H9 (cell line): ENCODE data around the gene LRRC58. TPM values are rescaled to one million over a fixed set of nuclear protein-coding genes. Genes with fewer than 3 reads are reported as not detected.

Experiments
- DNase-seq: peaks from one replicate; pipeline ENCODE4 v3.0.0-alpha.2; 2017
- H2AFZ ChIP-seq: one replicate; pipeline ENCODE4 v1.6.1; 2013; ENCODE audit warnings: mild to moderate bottlenecking, low read length, control low read depth, moderate library complexity
- H2AK5ac ChIP-seq: 2 replicates; pipeline ENCODE4 v1.6.1; 2013; ENCODE audit warnings: low read length, control low read depth, mixed read lengths; ENCODE audit not compliant: insufficient read length
- H2BK120ac ChIP-seq: one replicate; pipeline ENCODE4 v1.6.1; 2013; ENCODE audit warnings: low read depth, mild to moderate bottlenecking, low read length, control low read depth, inconsistent platforms; ENCODE audit not compliant: poor library complexity, severe bottlenecking
- H2BK12ac ChIP-seq: 2 replicates; pipeline ENCODE4 v1.6.1; 2013; ENCODE audit warnings: low read length, control low read depth, mixed read lengths, low read depth; ENCODE audit not compliant: insufficient read length
- H2BK15ac ChIP-seq: 2 replicates; pipeline ENCODE4 v1.6.1; 2013; ENCODE audit warnings: low read depth, low read length, control low read depth
- H2BK20ac ChIP-seq: one replicate; pipeline ENCODE4 v1.6.1; 2013; ENCODE audit warnings: low read depth, mild to moderate bottlenecking, low read length, control low read depth, inconsistent platforms; ENCODE audit not compliant: poor library complexity, severe bottlenecking
- H2BK5ac ChIP-seq: 2 replicates; pipeline ENCODE4 v1.6.1; 2013; ENCODE audit warnings: low read length, control low read depth, mixed read lengths; ENCODE audit not compliant: insufficient read length
- H3K14ac ChIP-seq: 2 replicates; pipeline ENCODE4 v1.6.1; 2013; ENCODE audit warnings: low read length, control low read depth; ENCODE audit not compliant: insufficient read depth
- H3K18ac ChIP-seq: 2 replicates; pipeline ENCODE4 v1.6.1; 2013; ENCODE audit warnings: low read depth, mild to moderate bottlenecking, mixed read lengths, low read length, control low read depth; ENCODE audit not compliant: insufficient read length
- H3K23ac ChIP-seq: 2 replicates; pipeline ENCODE4 v1.6.1; 2013; ENCODE audit warnings: low read length, control low read depth, mixed read lengths, low read depth; ENCODE audit not compliant: insufficient read length
- H3K23me2 ChIP-seq: 2 replicates; pipeline ENCODE4 v1.6.1; 2013; ENCODE audit warnings: low read depth, mild to moderate bottlenecking, mixed read lengths, low read length, control low read depth; ENCODE audit not compliant: insufficient read length, poor library complexity, severe bottlenecking
- H3K27ac ChIP-seq: 2 replicates; pipeline ENCODE4 v1.5.1; 2013; ENCODE audit warnings: low read length, control low read depth, mixed read lengths, low read depth; ENCODE audit not compliant: insufficient read length
- H3K27me3 ChIP-seq: 2 replicates; pipeline ENCODE4 v1.6.1; 2013; ENCODE audit warnings: low read length, control low read depth, inconsistent platforms; ENCODE audit not compliant: insufficient read depth
- H3K4ac ChIP-seq: 2 replicates; pipeline ENCODE4 v1.6.1; 2013; ENCODE audit warnings: low read depth, mild to moderate bottlenecking, control low read depth, inconsistent platforms, low read length, moderate library complexity
- H3K4me1 ChIP-seq: 2 replicates; pipeline ENCODE4 v1.6.1; 2013; ENCODE audit warnings: low read length, control low read depth, inconsistent platforms; ENCODE audit not compliant: insufficient read depth
- H3K4me2 ChIP-seq: 2 replicates; pipeline ENCODE4 v1.6.1; 2013; ENCODE audit warnings: low read length, control low read depth, mixed read lengths; ENCODE audit not compliant: insufficient read length, insufficient read depth
- H3K56ac ChIP-seq: 2 replicates; pipeline ENCODE4 v1.6.1; 2013; ENCODE audit warnings: low read depth, mild to moderate bottlenecking, mixed read lengths, low read length, control low read depth; ENCODE audit not compliant: insufficient read length
- H3K79me1 ChIP-seq: 2 replicates; pipeline ENCODE4 v1.6.1; 2013; ENCODE audit warnings: low read depth, mild to moderate bottlenecking, moderate library complexity, low read length, control low read depth, inconsistent platforms; ENCODE audit not compliant: insufficient read depth, poor library complexity, severe bottlenecking
- H3K79me2 ChIP-seq: 2 replicates; pipeline ENCODE4 v1.6.1; 2013; ENCODE audit warnings: low read length, control low read depth, inconsistent platforms; ENCODE audit not compliant: insufficient read depth
- H3K9ac ChIP-seq: 2 replicates; pipeline ENCODE4 v1.6.1; 2013; ENCODE audit warnings: low read length, control low read depth, mixed read lengths; ENCODE audit not compliant: insufficient read length; ENCODE audit errors: extremely low read depth
- H3K9me3 ChIP-seq: one replicate; pipeline ENCODE4 v1.6.1; 2013; ENCODE audit warnings: low read depth, low read length, inconsistent platforms; ENCODE audit not compliant: control insufficient read depth
- H3T11ph ChIP-seq: one replicate; pipeline ENCODE4 v1.6.1; 2013; ENCODE audit warnings: mild to moderate bottlenecking, low read length, control low read depth, inconsistent platforms
- H4K20me1 ChIP-seq: one replicate; pipeline ENCODE4 v1.6.1; 2013; ENCODE audit not compliant: control insufficient read depth, insufficient read length, insufficient read depth
- H4K5ac ChIP-seq: 2 replicates; pipeline ENCODE4 v1.6.1; 2013; ENCODE audit warnings: low read depth, mild to moderate bottlenecking, mixed read lengths, low read length, control low read depth; ENCODE audit not compliant: insufficient read length
- H4K8ac ChIP-seq: replicated peaks from 2 replicates; pipeline ENCODE4 v1.6.1; 2013; ENCODE audit warnings: low read length, control low read depth, mixed read lengths, low read depth; ENCODE audit not compliant: insufficient read length
- H4K91ac ChIP-seq: 2 replicates; pipeline ENCODE4 v1.6.1; 2013; ENCODE audit warnings: low read depth, mild to moderate bottlenecking, moderate library complexity, mixed read lengths, low read length, control low read depth; ENCODE audit not compliant: insufficient read length
- H3K27ac Mint-ChIP-seq, 3 experiments: 2 replicates in 2 of 3; 3 replicates in 1 of 3; pipeline ENCODE4 v1.8.0; 2020 to 2021; ENCODE audit warnings: mixed read lengths in 3 of 3, mild to moderate bottlenecking in 1 of 3, moderate library complexity in 1 of 3
- H3K27me3 Mint-ChIP-seq: 2 replicates; pipeline ENCODE4 v1.8.0; 2021; ENCODE audit warnings: low read depth, mild to moderate bottlenecking, moderate library complexity, mixed read lengths
- H3K36me3 Mint-ChIP-seq, 3 experiments: 2 replicates in 2 of 3; 3 replicates in 1 of 3; pipeline ENCODE4 v1.8.0; 2020 to 2021; ENCODE audit warnings: low read depth in 3 of 3, mixed read lengths in 3 of 3; ENCODE audit not compliant: insufficient read depth in 1 of 3
- H3K4me1 Mint-ChIP-seq, 2 experiments: 2 replicates each; pipeline ENCODE4 v1.8.0; 2020; ENCODE audit warnings: mixed read lengths in 2 of 2
- H3K4me3 Mint-ChIP-seq, 2 experiments: 2 replicates in 1 of 2; 3 replicates in 1 of 2; pipeline ENCODE4 v1.8.0; 2020 to 2021; ENCODE audit warnings: mild to moderate bottlenecking in 2 of 2, mixed read lengths in 2 of 2, moderate library complexity in 1 of 2
- H3K9me3 Mint-ChIP-seq, 2 experiments: 2 replicates in 1 of 2; 3 replicates in 1 of 2; pipeline ENCODE4 v1.8.0; 2020; ENCODE audit warnings: mild to moderate bottlenecking in 2 of 2, mixed read lengths in 2 of 2, moderate library complexity in 1 of 2
- CTCF ChIP-seq: fragments of 200-600 bp; sonication (generic); conservative IDR thresholded peaks from 3 replicates; pipeline ENCODE4 v1.8.0; 2021; ENCODE audit warnings: antibody characterized with exemption, mild to moderate bottlenecking
- WGBS: extraction: QIAGEN DNeasy Blood & Tissue Kit; methylation state at CpG from one replicate; pipeline ENCODE4 v1.1.7; 2013; ENCODE audit warnings: missing lambda C conversion rate, low lambda C conversion rate, mixed read lengths; ENCODE audit not compliant: insufficient read length; ENCODE audit errors: extremely low coverage; 5-methylcytosine and 5-hydroxymethylcytosine counted together
- total RNA-seq: library from RNA; stranded (reverse); gene quantifications from 2 replicates; pipeline ENCODE4 v1.2.1, GENCODE V29; 2021

Gene LRRC58
- total RNA-seq, 1 experiment from 2014 or later = 18.2 TPM

- Histone ChIP-seq H3K79me2 (no peaks in the 10 kb centered on the region), H4K20me1 (no peaks in the 10 kb centered on the region), H2AFZ (no peak overlapping the region), H3K4ac (no peak overlapping the region), H2BK15ac (no peak overlapping the region), H3K79me1 (no peaks in the 10 kb centered on the region), H3K27ac (no peak overlapping the region), H2AK5ac (no peak overlapping the region), H3T11ph (no peak overlapping the region), H3K23me2 (no peaks in the 10 kb centered on the region), H3K18ac (no peak overlapping the region), H4K5ac (no peak overlapping the region), H2BK20ac (no peak overlapping the region), H3K27me3 (peaks cover 6% of the 10 kb centered on the region; the same call in 1 of the 2 replicates), H3K14ac (no peak overlapping the region), H3K9me3 (no peaks in the 10 kb centered on the region), H3K56ac (no peak overlapping the region), H4K8ac (no peak overlapping the region), H3K4me2 (no peak overlapping the region), H2BK12ac (no peak overlapping the region), H3K23ac (no peak overlapping the region), H2BK120ac (no peak overlapping the region), H3K4me1 (no peaks in the 10 kb centered on the region), H4K91ac (no peak overlapping the region), H2BK5ac (no peak overlapping the region), H3K9ac (no peak overlapping the region)
- peaks cover 11 to 14% of the 10 kb centered on the region in 2 experiments for H3K4me1 Mint-ChIP-seq
- no peaks in the 10 kb centered on the region; a peak in 3 of 5 replicates for H3K9me3 Mint-ChIP-seq
- no peak for TF ChIP-seq CTCF
- WGBS = no CpG with 5 or more reads among the region's 15 CpGs
- H3K4me3 Mint-ChIP-seq = peak overlapping the region; percentile 43 to 59
- no peak overlapping the region for H3K27ac Mint-ChIP-seq
- no peak for DNase-seq
- no peaks in the 10 kb centered on the region for H3K36me3 Mint-ChIP-seq
- H3K27me3 Mint-ChIP-seq = peaks cover 52% of the 10 kb centered on the region
Observed at GRCh38 chr3:120285508-120285841, 63.7 kb downstream of the LRRC58 start.
